WTC11 (cell line): ENCODE measurements around the gene RABEP1.

Source experiments
- JUN ChIP-seq: sonication (generic); formaldehyde crosslinking; IDR thresholded peaks from 2 replicates; pipeline ENCODE4 v1.8.0; 2023; ENCODE audit warnings: mild to moderate bottlenecking, missing genetic modification reagents
- SMAD3 ChIP-seq: sonication (generic); formaldehyde crosslinking; IDR thresholded peaks from 2 replicates; pipeline ENCODE4 v1.8.0; 2022; ENCODE audit warnings: missing genetic modification reagents, mild to moderate bottlenecking, borderline replicate concordance
- TCF7 ChIP-seq: sonication (generic); formaldehyde crosslinking; IDR thresholded peaks from 2 replicates; pipeline ENCODE4 v1.8.0; 2022; ENCODE audit warnings: mild to moderate bottlenecking, low read depth, missing genetic modification reagents, moderate library complexity
- USF2 ChIP-seq: sonication (generic); formaldehyde crosslinking; IDR thresholded peaks from 2 replicates; pipeline ENCODE4 v1.8.1; 2023; ENCODE audit warnings: mild to moderate bottlenecking, missing genetic modification reagents, moderate library complexity
- TF ChIP-seq, protein P1 (sequence below): fragments of 200-600 bp; IDR thresholded peaks from 2 replicates; pipeline ENCODE4 v1.8.0; 2022; ENCODE audit warnings: antibody characterized with exemption
- TF ChIP-seq, protein P2 (sequence below): sonication (generic); formaldehyde crosslinking; IDR thresholded peaks from 2 replicates; pipeline ENCODE4 v1.8.0; 2022; ENCODE audit warnings: missing genetic modification reagents
- TF ChIP-seq, protein P3 (sequence below): sonication (generic); formaldehyde crosslinking; conservative IDR thresholded peaks from 2 replicates; pipeline ENCODE4 v1.8.1; 2022; ENCODE audit warnings: mild to moderate bottlenecking, missing genetic modification reagents
- TF ChIP-seq, protein P4 (sequence below): sonication (generic); formaldehyde crosslinking; IDR thresholded peaks from 2 replicates; pipeline ENCODE4 v1.8.0; 2022; ENCODE audit warnings: mild to moderate bottlenecking, missing genetic modification reagents

DNA sequence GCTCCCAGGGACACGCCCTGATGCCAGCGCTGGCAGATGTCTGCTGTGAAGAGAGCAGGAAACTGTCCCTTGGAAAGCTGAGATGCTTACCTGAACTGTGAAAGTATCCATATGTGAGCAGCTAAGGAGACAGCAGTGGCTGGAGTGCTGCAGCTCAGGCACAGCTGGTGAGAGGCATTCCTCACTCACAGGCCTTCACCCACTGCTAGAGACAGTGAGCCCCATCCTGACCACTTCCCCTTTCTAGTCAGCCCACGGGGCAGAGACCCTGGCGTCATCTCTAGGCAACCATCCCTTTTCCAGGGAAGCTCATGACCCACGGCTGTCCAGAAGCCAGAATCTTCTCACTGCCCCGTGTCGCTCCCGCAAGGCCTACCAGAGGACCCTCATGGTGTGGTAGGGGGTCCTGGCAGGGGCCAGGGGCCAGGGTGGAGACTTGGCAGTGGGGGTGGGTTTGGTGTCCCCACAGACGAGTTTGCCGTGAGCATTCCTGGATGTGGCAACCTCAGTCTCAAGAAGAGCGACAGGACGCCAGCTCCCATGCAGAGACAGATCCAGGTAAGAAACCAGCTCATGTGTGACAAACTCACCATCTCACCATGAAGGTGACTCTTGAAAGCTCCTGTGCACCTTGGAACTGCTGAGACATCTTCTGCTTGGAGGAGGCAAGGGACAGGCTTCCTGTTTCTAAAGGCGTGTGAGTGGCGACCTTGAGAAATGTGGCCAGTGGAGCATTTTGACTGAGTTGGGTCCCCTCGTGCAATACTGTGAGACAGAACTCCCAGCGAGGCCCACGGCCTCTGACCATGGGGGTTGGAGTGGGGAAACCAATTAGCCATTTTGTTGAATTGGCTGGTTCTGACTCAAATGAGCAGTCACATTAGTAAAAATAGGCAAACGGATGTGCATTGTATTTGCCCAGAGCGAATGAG is 47.2 kb upstream of the RABEP1 start, which contains the start of gene SCIMP:
- TF ChIP-seq, protein P1, sequence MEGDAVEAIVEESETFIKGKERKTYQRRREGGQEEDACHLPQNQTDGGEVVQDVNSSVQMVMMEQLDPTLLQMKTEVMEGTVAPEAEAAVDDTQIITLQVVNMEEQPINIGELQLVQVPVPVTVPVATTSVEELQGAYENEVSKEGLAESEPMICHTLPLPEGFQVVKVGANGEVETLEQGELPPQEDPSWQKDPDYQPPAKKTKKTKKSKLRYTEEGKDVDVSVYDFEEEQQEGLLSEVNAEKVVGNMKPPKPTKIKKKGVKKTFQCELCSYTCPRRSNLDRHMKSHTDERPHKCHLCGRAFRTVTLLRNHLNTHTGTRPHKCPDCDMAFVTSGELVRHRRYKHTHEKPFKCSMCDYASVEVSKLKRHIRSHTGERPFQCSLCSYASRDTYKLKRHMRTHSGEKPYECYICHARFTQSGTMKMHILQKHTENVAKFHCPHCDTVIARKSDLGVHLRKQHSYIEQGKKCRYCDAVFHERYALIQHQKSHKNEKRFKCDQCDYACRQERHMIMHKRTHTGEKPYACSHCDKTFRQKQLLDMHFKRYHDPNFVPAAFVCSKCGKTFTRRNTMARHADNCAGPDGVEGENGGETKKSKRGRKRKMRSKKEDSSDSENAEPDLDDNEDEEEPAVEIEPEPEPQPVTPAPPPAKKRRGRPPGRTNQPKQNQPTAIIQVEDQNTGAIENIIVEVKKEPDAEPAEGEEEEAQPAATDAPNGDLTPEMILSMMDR = no peak
- TF ChIP-seq SMAD3 (CRISPR knock-in tag) (no peak), USF2 (CRISPR knock-in tag) (no peak), JUN (CRISPR knock-in tag) (no peak), TCF7 (CRISPR knock-in tag) (no peak)
- TF ChIP-seq, protein P2, sequence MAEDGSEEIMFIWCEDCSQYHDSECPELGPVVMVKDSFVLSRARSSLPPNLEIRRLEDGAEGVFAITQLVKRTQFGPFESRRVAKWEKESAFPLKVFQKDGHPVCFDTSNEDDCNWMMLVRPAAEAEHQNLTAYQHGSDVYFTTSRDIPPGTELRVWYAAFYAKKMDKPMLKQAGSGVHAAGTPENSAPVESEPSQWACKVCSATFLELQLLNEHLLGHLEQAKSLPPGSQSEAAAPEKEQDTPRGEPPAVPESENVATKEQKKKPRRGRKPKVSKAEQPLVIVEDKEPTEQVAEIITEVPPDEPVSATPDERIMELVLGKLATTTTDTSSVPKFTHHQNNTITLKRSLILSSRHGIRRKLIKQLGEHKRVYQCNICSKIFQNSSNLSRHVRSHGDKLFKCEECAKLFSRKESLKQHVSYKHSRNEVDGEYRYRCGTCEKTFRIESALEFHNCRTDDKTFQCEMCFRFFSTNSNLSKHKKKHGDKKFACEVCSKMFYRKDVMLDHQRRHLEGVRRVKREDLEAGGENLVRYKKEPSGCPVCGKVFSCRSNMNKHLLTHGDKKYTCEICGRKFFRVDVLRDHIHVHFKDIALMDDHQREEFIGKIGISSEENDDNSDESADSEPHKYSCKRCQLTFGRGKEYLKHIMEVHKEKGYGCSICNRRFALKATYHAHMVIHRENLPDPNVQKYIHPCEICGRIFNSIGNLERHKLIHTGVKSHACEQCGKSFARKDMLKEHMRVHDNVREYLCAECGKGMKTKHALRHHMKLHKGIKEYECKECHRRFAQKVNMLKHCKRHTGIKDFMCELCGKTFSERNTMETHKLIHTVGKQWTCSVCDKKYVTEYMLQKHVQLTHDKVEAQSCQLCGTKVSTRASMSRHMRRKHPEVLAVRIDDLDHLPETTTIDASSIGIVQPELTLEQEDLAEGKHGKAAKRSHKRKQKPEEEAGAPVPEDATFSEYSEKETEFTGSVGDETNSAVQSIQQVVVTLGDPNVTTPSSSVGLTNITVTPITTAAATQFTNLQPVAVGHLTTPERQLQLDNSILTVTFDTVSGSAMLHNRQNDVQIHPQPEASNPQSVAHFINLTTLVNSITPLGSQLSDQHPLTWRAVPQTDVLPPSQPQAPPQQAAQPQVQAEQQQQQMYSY (CRISPR knock-in tag) = no peak
- TF ChIP-seq, protein P3, sequence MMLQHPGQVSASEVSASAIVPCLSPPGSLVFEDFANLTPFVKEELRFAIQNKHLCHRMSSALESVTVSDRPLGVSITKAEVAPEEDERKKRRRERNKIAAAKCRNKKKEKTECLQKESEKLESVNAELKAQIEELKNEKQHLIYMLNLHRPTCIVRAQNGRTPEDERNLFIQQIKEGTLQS (CRISPR knock-in tag) = no peak
- TF ChIP-seq, protein P4, sequence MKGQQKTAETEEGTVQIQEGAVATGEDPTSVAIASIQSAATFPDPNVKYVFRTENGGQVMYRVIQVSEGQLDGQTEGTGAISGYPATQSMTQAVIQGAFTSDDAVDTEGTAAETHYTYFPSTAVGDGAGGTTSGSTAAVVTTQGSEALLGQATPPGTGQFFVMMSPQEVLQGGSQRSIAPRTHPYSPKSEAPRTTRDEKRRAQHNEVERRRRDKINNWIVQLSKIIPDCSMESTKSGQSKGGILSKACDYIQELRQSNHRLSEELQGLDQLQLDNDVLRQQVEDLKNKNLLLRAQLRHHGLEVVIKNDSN = no peak
